Measurements from ENCODE around the gene SOCS3.

SOCS3 gene

GRCh38 chr17:78395155-78395554 is 35.3 kb upstream of the SOCS3 start:
- Histone ChIP-seq H3K36me3 (replicated peaks; ENCODE audit: insufficient read depth, low read length) (no peaks in the 10 kb centered on the region), H3K4me1 (ENCODE audit: low read length) (no peaks in the 10 kb centered on the region), H3K9me2 (replicated peaks; ENCODE audit: insufficient read depth, low read length) (no peaks in the 10 kb centered on the region), H3K9ac (ENCODE audit: low read length) (no peak overlapping the region), H3K79me2 (ENCODE audit: low read length) (peaks cover 24% of the 10 kb centered on the region), H3K4me3 (ENCODE audit: low read length) (no peak overlapping the region), H2AFZ (ENCODE audit: low read length) (no peak overlapping the region), H3F3A (ENCODE audit: insufficient read depth, low read length) (no peaks in the 10 kb centered on the region), H3K27ac (ENCODE audit: low read length) (no peak overlapping the region), H3K4me2 (ENCODE audit: low read depth, low read length) (no peak overlapping the region), H4K20me1 (ENCODE audit: insufficient read depth, low read length) (no peaks in the 10 kb centered on the region), H3K27me3 (replicated peaks; ENCODE audit: insufficient read depth, low read length) (no peaks in the 10 kb centered on the region), H3K9me3 (replicated peaks; ENCODE audit: insufficient read depth, low read length) (no peaks in the 10 kb centered on the region)
- no peak for DNase-seq
- TF ChIP-seq CTCF (IDR thresholded peaks at IDR 0.05; ENCODE audit: low read length) (no peak), EZH2phosphoT487 (IDR thresholded peaks at IDR 0.05; ENCODE audit: low read length) (no peak), EZH2 (optimal IDR thresholded peaks at IDR 0.05; ENCODE audit: low read depth, low read length) (no peak)

GRCh38 chr17:78394209-78394608 is 34.3 kb upstream of the SOCS3 start:
- Histone ChIP-seq H2AFZ (ENCODE audit: low read length) (no peak overlapping the region), H3K4me3 (ENCODE audit: low read length) (no peak overlapping the region), H3K9me2 (replicated peaks; ENCODE audit: insufficient read depth, low read length) (no peaks in the 10 kb centered on the region), H3K9me3 (replicated peaks; ENCODE audit: insufficient read depth, low read length) (no peaks in the 10 kb centered on the region), H3K27me3 (replicated peaks; ENCODE audit: insufficient read depth, low read length) (no peaks in the 10 kb centered on the region), H3K4me2 (ENCODE audit: low read depth, low read length) (no peak overlapping the region), H4K20me1 (ENCODE audit: insufficient read depth, low read length) (no peaks in the 10 kb centered on the region), H3K36me3 (replicated peaks; ENCODE audit: insufficient read depth, low read length) (no peaks in the 10 kb centered on the region), H3K4me1 (ENCODE audit: low read length) (no peaks in the 10 kb centered on the region), H3F3A (ENCODE audit: insufficient read depth, low read length) (no peaks in the 10 kb centered on the region), H3K27ac (ENCODE audit: low read length) (no peak overlapping the region), H3K79me2 (ENCODE audit: low read length) (peaks cover 28% of the 10 kb centered on the region), H3K9ac (ENCODE audit: low read length) (no peak overlapping the region)
- no peak for TF ChIP-seq CTCF (IDR thresholded peaks at IDR 0.05; ENCODE audit: low read length)
- no peak for TF ChIP-seq EZH2phosphoT487 (IDR thresholded peaks at IDR 0.05; ENCODE audit: low read length)
- no peak for TF ChIP-seq EZH2 (optimal IDR thresholded peaks at IDR 0.05; ENCODE audit: low read depth, low read length)
- no peak for DNase-seq

GRCh38 chr17:78393575-78393974 is 33.7 kb upstream of the SOCS3 start:
- H3K4me2 ChIP-seq (ENCODE audit: low read depth, low read length): no peak overlapping the region
- H3K27me3 ChIP-seq (replicated peaks; ENCODE audit: insufficient read depth, low read length): no peaks in the 10 kb centered on the region
- H4K20me1 ChIP-seq (ENCODE audit: insufficient read depth, low read length): no peaks in the 10 kb centered on the region
- TF ChIP-seq EZH2phosphoT487 (IDR thresholded peaks at IDR 0.05; ENCODE audit: low read length) (no peak), CTCF (IDR thresholded peaks at IDR 0.05; ENCODE audit: low read length) (no peak), EZH2 (optimal IDR thresholded peaks at IDR 0.05; ENCODE audit: low read depth, low read length) (no peak)
- H3K27ac ChIP-seq (ENCODE audit: low read length): no peak overlapping the region
- no peaks in the 10 kb centered on the region for H3K36me3 ChIP-seq (replicated peaks; ENCODE audit: insufficient read depth, low read length)
- H3K79me2 ChIP-seq (ENCODE audit: low read length): peaks cover 34% of the 10 kb centered on the region
- H3K9me3 ChIP-seq (replicated peaks; ENCODE audit: insufficient read depth, low read length): no peaks in the 10 kb centered on the region
- no peak overlapping the region for H2AFZ ChIP-seq (ENCODE audit: low read length)
- H3F3A ChIP-seq (ENCODE audit: insufficient read depth, low read length): no peaks in the 10 kb centered on the region
- DNase-seq: no peak
- H3K4me1 ChIP-seq (ENCODE audit: low read length): no peaks in the 10 kb centered on the region
- H3K9me2 ChIP-seq (replicated peaks; ENCODE audit: insufficient read depth, low read length): no peaks in the 10 kb centered on the region
- H3K4me3 ChIP-seq (ENCODE audit: low read length): no peak overlapping the region
- no peak overlapping the region for H3K9ac ChIP-seq (ENCODE audit: low read length)
